Activated naive CD8-positive, alpha-beta T cell treated with anti-CD3 and anti-CD28 coated beads, Interleukin-2, amount 50 U/mL, for 16 hours (primary cell): Measurements from ENCODE around the gene REXO4.

Experiments used
- DNase-seq: peaks from one replicate; pipeline ENCODE4 v3.0.0-alpha.2; 2020; ENCODE audit warnings: low read depth, low spot score

The REXO4 gene, protein sequence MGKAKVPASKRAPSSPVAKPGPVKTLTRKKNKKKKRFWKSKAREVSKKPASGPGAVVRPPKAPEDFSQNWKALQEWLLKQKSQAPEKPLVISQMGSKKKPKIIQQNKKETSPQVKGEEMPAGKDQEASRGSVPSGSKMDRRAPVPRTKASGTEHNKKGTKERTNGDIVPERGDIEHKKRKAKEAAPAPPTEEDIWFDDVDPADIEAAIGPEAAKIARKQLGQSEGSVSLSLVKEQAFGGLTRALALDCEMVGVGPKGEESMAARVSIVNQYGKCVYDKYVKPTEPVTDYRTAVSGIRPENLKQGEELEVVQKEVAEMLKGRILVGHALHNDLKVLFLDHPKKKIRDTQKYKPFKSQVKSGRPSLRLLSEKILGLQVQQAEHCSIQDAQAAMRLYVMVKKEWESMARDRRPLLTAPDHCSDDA

DNA sequence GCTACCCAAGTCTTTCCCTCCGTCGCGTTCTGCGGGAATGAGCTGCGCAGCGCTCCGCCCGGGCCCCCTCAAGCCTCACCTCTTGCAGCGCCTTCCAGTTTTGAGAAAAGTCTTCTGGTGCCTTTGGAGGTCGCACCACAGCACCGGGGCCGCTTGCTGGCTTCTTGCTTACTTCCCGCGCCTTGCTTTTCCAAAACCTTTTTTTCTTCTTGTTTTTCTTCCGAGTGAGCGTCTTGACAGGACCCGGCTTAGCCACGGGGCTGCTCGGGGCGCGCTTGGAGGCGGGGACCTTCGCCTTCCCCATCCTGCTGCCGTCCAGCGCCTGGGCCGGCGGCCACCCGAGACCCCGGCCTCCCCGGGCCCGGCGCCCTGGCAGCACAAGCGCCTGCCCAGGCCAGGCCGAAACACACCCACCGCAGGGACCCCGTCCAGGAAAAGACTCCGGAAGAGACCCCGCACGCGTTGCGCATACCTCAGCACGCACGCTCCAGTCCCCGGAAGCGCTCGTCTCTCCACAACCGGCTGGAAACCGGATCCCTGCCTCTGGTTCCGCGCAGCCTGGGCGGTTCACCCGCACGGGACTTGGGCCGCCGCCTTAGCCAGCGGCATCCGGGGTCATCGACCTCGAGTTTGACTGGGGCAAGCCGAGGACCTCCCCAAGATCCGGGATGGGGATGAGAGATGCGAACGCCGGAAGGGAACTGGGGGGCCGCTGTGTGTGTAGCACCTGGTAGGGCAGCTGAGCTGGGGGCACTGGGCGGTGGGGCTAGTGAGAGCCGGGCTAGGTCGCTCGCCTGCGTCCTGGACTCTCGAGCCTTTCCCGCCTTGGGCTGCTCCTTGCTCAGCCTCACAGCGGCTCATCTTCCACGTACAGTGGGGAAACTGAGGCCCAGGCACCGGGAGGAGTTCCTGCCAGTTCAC lies at the start of gene REXO4:
Gene REXO4, minus strand, starts transcription at position 470 of the 921 bp plus-strand sequence. Its CDS starts 166 bp downstream, at position 304.
- peak; percentile 70 for DNase-seq

GRCh38 chr9:133467101-133467500 lies 49.3 kb upstream of the REXO4 start:
- DNase-seq: no peak

- DNase-seq: no peak
Observed at GRCh38 chr9:133465984-133466383, 48.2 kb upstream of the REXO4 start.

DNA sequence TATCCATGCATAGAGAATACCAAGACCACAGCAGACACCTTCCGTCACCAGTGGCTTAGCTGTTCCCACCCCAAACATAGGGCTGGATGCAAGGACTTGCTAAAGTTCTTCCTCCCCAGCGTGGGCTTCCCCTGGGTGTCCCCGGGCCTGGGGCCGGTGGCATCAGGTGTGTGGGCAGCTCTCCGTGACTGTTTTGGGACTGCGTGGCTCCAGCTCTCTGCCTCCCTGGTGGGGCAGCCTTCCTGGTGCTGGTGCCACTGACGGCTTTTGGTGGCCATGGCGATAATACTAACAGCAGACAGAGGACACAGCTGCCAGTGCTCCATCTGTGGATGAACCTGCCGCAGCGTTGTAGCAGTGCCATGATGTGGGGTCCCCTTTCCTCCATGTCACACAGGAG lies 46.8 kb upstream of the REXO4 start:
- no peak for DNase-seq

- DNase-seq: no peak
Observed at GRCh38 chr9:133463864-133464615, 46.2 kb upstream of the REXO4 start.

GRCh38 chr9:133463234-133463863 lies 45.5 kb upstream of the REXO4 start:
- no peak for DNase-seq

GRCh38 chr9:133461975-133462374 lies 44.2 kb upstream of the REXO4 start:
- DNase-seq: no peak

- DNase-seq: no peak
Observed at GRCh38 chr9:133460405-133461175, 42.8 kb upstream of the REXO4 start.

GRCh38 chr9:133459476-133460404 lies 41.9 kb upstream of the REXO4 start, which contains the start of gene CACFD1:
Gene CACFD1, plus strand, starts transcription at chr9:133459978. Its CDS starts 89 bp downstream, at chr9:133460067.
- peak; percentile 86 for DNase-seq

GRCh38 chr9:133458643-133459312 lies 41.0 kb upstream of the REXO4 start:
- DNase-seq: no peak

GRCh38 chr9:133457748-133458147 lies 39.9 kb upstream of the REXO4 start:
- no peak for DNase-seq

GRCh38 chr9:133457233-133457632 lies 39.4 kb upstream of the REXO4 start:
- DNase-seq: no peak

DNA sequence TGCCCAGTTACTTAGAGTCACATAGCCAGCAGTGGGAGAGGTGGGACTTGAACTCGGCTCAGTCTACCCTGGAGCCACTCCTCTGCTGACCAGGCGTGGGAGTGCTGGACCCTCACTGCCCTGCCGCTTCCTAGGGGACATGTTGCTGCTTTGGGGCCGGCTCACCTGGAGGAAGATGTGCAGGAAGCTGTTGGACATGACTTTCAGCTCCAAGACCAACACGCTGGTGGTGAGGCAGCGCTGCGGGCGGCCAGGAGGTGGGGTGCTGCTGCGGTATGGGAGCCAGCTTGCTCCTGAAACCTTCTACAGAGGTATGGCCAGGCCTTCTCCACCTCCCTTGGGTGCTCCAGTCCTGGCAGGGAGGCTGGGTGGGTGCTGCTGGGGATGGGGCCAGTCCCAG lies 38.6 kb upstream of the REXO4 start:
- no peak for DNase-seq

GRCh38 chr9:133455936-133456335 lies 38.1 kb upstream of the REXO4 start:
- no peak for DNase-seq

DNA sequence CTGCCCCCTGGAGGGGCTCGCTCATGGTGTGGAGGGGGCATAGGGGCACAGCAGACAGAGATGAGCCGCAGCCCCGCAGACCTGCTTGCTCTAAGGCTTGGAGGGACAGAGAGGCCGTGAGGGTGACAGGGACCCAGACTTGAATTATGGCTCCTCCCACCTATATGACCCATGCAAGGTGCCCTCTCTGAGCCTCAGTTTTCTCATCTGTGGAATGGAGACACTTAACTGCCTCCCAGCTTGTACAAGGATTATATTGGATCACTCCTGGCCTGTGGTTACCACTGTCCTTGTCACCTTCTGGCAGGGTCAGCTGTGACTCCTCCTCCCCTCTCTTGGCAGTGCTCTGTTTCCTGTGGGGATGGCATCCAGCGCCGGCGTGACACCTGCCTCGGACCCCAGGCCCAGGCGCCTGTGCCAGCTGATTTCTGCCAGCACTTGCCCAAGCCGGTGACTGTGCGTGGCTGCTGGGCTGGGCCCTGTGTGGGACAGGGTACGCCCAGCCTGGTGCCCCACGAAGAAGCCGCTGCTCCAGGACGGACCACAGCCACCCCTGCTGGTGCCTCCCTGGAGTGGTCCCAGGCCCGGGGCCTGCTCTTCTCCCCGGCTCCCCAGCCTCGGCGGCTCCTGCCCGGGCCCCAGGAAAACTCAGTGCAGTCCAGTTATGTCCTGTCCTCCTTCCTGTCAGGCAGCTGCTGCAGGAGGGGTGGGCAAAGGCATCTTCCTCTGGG lies 37.3 kb upstream of the REXO4 start:
- DNase-seq: no peak

DNA sequence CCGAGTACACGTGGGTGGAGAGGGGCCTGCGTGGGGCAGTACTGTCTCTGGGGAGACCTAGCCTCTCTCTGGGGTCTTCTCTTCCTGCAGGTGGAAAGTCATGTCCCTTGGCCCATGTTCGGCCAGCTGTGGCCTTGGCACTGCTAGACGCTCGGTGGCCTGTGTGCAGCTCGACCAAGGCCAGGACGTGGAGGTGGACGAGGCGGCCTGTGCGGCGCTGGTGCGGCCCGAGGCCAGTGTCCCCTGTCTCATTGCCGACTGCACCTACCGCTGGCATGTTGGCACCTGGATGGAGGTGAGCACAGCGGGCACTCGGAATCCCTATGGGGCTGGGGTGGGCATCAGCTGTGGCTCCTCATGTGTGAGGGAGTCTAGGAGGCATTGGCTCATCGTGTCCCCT lies 36.5 kb upstream of the REXO4 start:
- no peak for DNase-seq

- DNase-seq: no peak
Observed at GRCh38 chr9:133453651-133454050, 35.8 kb upstream of the REXO4 start.

- no peak for DNase-seq
Observed at GRCh38 chr9:133452562-133452961, 34.8 kb upstream of the REXO4 start.
